LHCN-M2 (cell line): ENCODE data around the gene DCAF15. TPM values are rescaled to one million over a fixed set of nuclear protein-coding genes. Genes with fewer than 3 reads are reported as not detected.
A peak's percentile ranks its signal among the peaks of the same experiment; 100 is the strongest.

ENCODE experiments used
- DNase-seq: peaks from one replicate; pipeline ENCODE4 v3.0.0-alpha.2; 2012; ENCODE audit warnings: low read depth
- total RNA-seq: library from RNA; depleted of rRNA; stranded (reverse); fragments of >200 nt; gene quantifications from 2 replicates; pipeline ENCODE4 v1.2.3, GENCODE V29; 2014

Gene DCAF15
- total RNA-seq, 1 experiment from 2014 or later, result 28.8 TPM

GRCh38 chr19:13993590-13994300 lies 41.4 kb downstream of the DCAF15 start:
- no peak for DNase-seq

DNA sequence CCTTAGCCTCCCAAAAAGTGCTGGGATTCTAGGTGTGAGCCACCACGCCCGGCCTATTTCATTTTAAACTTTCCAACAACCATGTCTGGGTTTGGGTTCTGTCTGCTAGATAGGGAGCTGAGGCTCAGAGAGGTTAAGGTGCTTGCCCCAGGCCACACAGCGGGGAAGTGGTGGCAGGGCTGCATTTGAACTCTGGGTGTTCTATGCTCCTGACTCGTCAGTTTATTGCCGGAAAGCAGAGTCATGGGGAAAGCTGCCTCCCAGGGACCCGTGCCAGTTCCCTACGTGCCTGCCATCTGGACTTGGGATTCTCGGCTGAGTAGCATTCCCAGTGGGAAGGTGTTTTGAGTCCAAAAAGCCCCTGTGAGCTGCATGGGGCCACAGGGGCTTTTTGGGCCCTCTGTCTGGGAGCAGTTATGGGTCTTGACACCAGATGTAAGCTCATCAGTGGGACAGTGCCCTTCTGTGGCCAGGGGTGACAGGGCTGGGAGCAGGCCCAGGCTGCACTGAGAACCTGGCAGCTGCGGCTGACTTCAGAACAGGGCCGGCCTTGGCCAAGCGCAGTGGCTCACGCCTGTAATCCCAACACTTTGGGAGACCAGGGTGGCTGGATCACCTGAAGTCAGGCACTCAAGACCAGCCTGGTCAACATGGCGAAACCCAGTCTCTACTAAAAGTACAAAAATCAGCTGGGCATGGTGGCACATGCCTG lies 42.9 kb downstream of the DCAF15 start:
- DNase-seq, result no peak

GRCh38 chr19:13995878-13996765 lies 43.8 kb downstream of the DCAF15 start:
- no peak for DNase-seq

DNA sequence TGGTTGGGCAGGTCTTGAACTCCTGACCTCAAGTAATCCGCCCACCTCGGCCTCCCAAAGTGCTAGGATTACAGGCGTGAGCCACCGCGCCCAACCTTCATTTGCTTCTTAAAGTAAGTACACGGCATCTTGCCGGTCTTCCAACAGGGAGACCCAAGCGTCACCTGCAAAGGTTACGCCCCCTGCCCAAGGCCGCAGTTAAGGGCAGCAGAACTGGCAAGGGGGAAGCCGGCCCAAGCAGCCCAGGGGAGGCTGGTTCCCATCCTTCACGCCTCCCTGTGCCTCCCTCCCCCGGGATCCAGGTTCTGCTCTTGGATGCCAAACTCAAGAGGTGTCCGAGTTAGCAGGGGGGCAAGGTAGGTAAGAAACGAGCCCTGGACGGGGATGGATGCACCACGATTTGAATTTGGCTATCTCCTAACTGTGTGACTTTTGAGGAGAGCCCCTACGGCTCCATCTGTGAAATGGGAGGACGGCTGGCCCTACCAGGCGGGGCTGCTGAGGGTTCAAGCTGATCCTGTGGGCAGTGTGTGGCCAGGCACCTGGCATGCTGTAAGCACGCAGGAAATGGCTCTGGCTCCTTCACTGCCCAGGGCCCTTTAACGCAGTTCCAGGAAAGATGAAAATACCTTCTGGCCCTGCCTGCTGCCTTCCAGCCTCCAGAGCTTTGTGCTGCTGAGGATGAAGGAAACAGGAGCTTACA lies 44.8 kb downstream of the DCAF15 start:
- no peak for DNase-seq

DNA sequence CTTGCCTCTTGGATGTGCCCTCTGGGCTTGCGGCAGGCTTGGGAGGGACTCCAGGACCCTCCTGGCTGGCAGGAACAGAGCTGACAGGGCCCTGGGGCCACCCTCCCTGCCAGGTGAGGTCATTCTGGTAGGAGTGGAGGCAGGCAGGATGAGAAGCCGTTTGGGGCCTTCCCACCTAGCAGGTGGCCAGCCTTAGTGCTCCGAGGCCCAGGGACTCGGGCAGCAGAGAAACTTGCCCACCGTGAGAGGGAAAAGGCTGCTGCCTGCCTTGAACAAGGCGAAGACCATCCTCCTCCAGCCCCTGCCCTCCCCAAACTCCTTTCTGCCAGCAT lies 45.3 kb downstream of the DCAF15 start:
- DNase-seq, result no peak

GRCh38 chr19:13998426-13998825 lies 46.1 kb downstream of the DCAF15 start:
- DNase-seq, result no peak

DNA sequence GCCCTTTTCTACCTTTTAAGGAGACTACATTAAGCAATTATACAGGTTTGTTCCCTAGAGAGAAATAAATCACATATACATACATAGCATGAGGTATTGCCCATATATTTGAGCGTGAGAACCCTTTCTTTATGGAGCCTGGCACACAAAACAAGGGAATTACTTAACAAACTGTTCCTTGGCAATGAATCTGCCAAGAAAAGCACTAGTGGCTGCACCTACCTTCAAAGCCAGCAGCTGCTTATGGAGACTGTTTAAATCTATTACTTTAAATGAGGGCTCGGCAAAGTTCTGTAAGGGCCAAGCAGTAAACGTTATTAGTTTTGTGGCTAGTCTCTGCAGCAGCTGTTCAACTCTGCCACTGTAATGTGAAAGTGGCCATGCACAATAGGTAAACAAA lies 46.8 kb downstream of the DCAF15 start:
- DNase-seq, result no peak

DNA sequence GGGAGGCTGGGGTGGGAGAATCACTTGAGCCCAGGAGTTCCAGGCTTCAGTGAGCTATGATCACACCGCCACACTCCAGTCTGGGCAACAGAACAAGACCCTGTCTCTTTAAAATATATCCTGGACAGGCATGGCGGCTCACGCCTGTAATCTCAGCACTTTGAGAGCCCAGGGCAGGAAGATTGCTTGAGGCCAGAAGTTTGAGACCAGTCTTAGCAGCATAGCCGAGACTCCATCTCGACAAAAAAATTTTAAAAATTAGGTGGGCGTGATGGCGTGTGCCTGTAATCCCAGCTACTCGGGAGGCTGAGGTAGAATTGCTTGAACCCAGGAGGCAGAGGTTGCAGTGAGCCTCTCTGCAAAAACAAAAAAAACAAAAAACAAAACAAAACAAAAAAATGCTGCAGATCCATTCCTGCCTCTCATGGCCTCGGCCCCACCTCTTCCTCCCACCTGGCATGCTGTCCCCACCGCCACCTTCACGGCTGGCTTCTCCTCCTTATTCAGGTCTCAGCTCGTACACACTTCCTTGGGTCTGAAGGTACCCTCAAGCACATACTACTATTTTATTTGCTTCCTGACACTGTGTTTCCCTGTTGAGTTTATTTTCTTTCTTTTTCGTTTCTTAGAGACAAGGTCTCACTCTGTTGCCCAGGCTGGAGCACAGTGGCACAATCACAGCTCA lies 48.5 kb downstream of the DCAF15 start:
- DNase-seq, result no peak

GRCh38 chr19:14002571-14003250 lies 50.4 kb downstream of the DCAF15 start:
- no peak for DNase-seq

GRCh38 chr19:14003251-14004055 lies 51.1 kb downstream of the DCAF15 start:
- DNase-seq, result no peak

- DNase-seq, result no peak
Observed at GRCh38 chr19:14004619-14005348, 52.5 kb downstream of the DCAF15 start.

DNA sequence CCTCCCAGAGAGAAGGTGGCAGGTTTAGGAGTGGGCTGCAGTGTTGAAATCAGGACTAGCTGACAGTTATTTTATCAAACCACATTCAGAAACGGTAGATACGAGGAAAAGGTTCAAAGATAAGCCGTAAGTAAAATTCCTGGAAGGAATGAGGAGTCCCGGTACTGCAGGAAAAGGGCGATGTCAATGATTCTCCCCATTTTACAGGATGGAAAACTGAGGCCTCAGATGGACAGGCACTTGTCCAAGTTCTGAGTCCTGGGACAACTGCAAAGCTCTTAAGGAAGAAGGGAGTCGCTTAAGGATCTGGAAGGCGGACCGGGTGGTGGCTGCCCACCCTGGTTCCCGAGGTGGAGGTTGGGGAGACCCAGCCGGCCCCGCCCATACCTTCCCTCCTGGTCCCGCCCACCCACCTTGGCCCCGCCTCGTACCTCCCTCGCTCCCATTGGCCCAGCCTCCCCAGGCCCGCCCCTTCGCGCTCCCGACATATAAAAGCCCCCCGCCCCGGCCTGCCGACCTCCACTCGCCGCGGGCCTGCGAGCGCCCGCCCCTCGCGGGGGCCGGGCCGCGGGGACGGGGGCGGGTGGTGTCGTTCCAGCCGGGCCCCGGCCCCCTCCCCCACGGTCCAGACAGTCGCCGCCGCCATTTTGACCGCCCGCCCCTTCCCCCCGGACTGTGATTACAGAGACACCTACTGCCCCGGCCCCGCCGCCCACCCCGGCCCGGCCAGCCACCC lies 53.2 kb downstream of the DCAF15 start:
- DNase-seq, result peak; percentile 67

DNA sequence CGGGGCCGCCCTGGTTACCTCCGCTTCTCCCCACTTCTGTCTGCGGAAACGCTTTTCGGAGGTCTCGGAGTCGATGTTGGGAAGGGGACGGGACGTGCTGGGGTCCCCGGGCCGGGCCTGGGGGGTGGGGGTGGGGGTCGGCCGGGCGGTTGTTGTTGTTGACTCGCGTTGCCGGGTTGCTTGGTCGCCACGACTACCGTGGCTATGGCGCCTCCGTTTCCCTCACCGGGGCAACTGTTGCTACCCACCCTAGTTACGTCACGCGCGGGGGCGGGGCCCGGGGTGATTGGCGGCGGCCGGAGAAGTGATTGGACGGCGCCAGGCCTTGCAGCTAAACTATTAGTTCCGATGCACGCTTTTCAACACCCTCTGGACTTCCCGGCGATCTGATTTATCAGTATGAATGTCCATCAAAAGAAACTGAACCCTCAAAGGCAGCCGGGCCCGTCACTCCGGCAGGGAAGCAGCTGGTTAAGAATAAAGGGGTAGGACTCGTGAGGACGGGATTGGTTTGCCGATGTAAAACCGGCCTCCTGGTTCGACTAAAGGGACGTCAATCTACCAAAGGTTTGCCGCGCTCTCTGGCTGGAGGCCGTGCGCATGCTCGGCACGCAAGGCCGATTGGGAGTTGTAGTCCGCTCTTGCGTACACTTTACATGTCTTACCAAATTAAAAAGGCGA lies 53.9 kb downstream of the DCAF15 start, which contains the start of gene RFX1:
TSS of gene RFX1 (minus strand) at position 236 of the 681 bp plus-strand sequence. CDS start 12,477 bp downstream, outside the sequence.
- DNase-seq, result peak; percentile 100

DNA sequence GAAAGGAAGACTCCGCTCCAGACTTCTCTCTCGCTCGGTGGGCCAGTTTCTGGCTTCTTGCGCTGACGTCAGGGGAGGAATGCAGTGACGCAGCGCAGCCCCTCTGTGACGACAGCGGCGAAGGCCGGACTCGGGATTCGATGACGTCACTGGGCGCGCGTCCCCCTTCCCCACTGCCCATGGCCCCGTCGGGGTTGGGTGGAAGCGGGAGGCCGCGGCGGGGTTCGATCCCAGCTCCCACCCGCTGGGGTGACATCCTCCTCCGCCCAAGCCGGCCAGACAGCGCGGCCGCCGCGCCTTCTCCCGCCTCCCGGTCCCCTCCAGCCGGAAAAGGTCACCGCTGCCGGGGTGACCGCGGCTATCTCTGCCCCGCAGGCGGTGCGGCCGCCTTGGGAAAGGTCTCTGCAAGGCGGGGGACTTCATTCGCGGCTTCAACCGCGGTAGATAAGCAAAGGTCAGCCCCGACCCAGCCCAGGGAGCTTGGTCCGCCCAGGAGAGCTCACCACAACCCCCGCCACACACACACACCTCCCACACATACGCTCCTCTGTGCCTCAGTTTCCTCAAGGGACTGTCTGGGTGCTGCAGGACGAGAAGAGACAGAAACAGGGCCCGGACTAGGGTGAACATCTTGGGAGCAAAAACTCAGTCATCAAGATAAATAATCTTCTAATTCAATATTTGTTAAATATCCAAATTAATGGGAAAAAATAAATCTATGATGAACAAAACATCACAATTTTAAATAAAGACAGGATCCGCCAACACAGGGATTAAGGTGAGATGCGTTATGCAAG lies 54.7 kb downstream of the DCAF15 start:
- DNase-seq, result no peak
